Fibroblast of mammary gland (primary cell): ENCODE results near the gene UST.

Source experiments
- DNase-seq: peaks from one replicate; pipeline ENCODE4 v3.0.0-alpha.2; 2010; ENCODE audit warnings: low read depth
- H3K4me3 ChIP-seq: 2 replicates; pipeline ENCODE4 v1.5.1; 2011; ENCODE audit warnings: low read depth, mild to moderate bottlenecking, low read length, moderate library complexity; ENCODE audit not compliant: control insufficient read depth
- CTCF ChIP-seq: conservative IDR thresholded peaks from 2 replicates; pipeline ENCODE4 v1.5.1; 2011; ENCODE audit warnings: low read depth, low read length, inconsistent platforms; ENCODE audit not compliant: control insufficient read depth, insufficient read depth

The UST gene

GRCh38 chr6:148959008-148959407, 212.2 kb downstream of the UST start:
- H3K4me3 ChIP-seq = no peak overlapping the region
- DNase-seq = peak; percentile 24
- no peak for TF ChIP-seq CTCF

- no peak overlapping the region for H3K4me3 ChIP-seq
- no peak for TF ChIP-seq CTCF
- no peak for DNase-seq
These were observed 212.7 kb downstream of the UST start for GRCh38 chr6:148959501-148959900.

GRCh38 chr6:148962854-148963515, 216.2 kb downstream of the UST start:
- DNase-seq = no peak
- no peak overlapping the region for H3K4me3 ChIP-seq
- TF ChIP-seq CTCF = no peak

GRCh38 chr6:148963738-148964137, 216.9 kb downstream of the UST start:
- TF ChIP-seq CTCF = no peak
- no peak for DNase-seq
- no peak overlapping the region for H3K4me3 ChIP-seq

GRCh38 chr6:148964467-148964866, 217.6 kb downstream of the UST start:
- no peak for TF ChIP-seq CTCF
- H3K4me3 ChIP-seq = no peak overlapping the region
- DNase-seq = no peak

- no peak for TF ChIP-seq CTCF
- no peak for DNase-seq
- H3K4me3 ChIP-seq = no peak overlapping the region
These were observed 218.5 kb downstream of the UST start for GRCh38 chr6:148965287-148965686.
